ENCODE measurements around the gene ADGRA1.
"Not testable (repeated sequence)": the region's sequence is repeated elsewhere in the genome, so short reads cannot be mapped to it uniquely, and the experiment has no call there.

Gene ADGRA1

GRCh38 chr10:133087679-133088178 lies at the start of gene ADGRA1:
Gene ADGRA1, plus strand, starts transcription at chr10:133087924. Its CDS starts 986 bp downstream, at chr10:133088910.
- no peak for DNase-seq

GRCh38 chr10:133038036-133038823 lies 49.5 kb upstream of the ADGRA1 start:
- no peak for DNase-seq

- no peak for DNase-seq
Measured at GRCh38 chr10:133039107-133039802, 48.5 kb upstream of the ADGRA1 start.

- DNase-seq, result no peak
Measured at GRCh38 chr10:133039803-133040165, 47.9 kb upstream of the ADGRA1 start.

- no peak for DNase-seq
Measured at GRCh38 chr10:133040198-133040597, 47.5 kb upstream of the ADGRA1 start.

GRCh38 chr10:133041101-133041500 lies 46.6 kb upstream of the ADGRA1 start:
- no peak for DNase-seq

- no peak for DNase-seq
Measured at GRCh38 chr10:133042061-133042460, 45.7 kb upstream of the ADGRA1 start.

- DNase-seq, result no peak
Measured at GRCh38 chr10:133042816-133043215, 44.9 kb upstream of the ADGRA1 start.

- no peak for DNase-seq
Measured at GRCh38 chr10:133043541-133044225, 44.0 kb upstream of the ADGRA1 start.

GRCh38 chr10:133044401-133044811 lies 43.3 kb upstream of the ADGRA1 start:
- DNase-seq, result no peak

- DNase-seq, result no peak
Measured at GRCh38 chr10:133045556-133046389, 42.0 kb upstream of the ADGRA1 start.

GRCh38 chr10:133046390-133046765 lies 41.3 kb upstream of the ADGRA1 start:
- no peak for DNase-seq

GRCh38 chr10:133047526-133048123 lies 40.1 kb upstream of the ADGRA1 start:
- no peak for DNase-seq

GRCh38 chr10:133048266-133048665 lies 39.5 kb upstream of the ADGRA1 start:
- DNase-seq, result no peak

- DNase-seq, result no peak
Measured at GRCh38 chr10:133048926-133049325, 38.8 kb upstream of the ADGRA1 start.

GRCh38 chr10:133049639-133050038 lies 38.1 kb upstream of the ADGRA1 start:
- DNase-seq, result no peak

GRCh38 chr10:133050371-133050770 lies 37.4 kb upstream of the ADGRA1 start:
- DNase-seq, result no peak

GRCh38 chr10:133052076-133052475 lies 35.6 kb upstream of the ADGRA1 start:
- DNase-seq, result no peak

GRCh38 chr10:133053527-133054133 lies 34.1 kb upstream of the ADGRA1 start:
- not testable (repeated sequence) for DNase-seq

GRCh38 chr10:133055470-133055869 lies 32.3 kb upstream of the ADGRA1 start:
- no peak for DNase-seq

- no peak for DNase-seq
Measured at GRCh38 chr10:133056001-133056400, 31.7 kb upstream of the ADGRA1 start.

- no peak for DNase-seq
Measured at GRCh38 chr10:133056651-133057178, 31.0 kb upstream of the ADGRA1 start.

Data from AML-193 (cell line).